K562 (cell line): Measurements from ENCODE around the gene CTBP2.

Experiments used
- HNRNPL ChIP-seq: fragments of 200-400 bp; formaldehyde crosslinking; IDR thresholded peaks from 2 replicates; pipeline ENCODE4 v1.6.1; 2017; ENCODE audit warnings: low read depth, mild to moderate bottlenecking, low read length
- POLR2A ChIP-seq: fragments of 450-650 bp; conservative IDR thresholded peaks from 2 replicates; pipeline ENCODE4 v1.6.1; 2016
- TFAM ChIP-seq: fragments of 250-450 bp; sonication (Bioruptor Pico); conservative IDR thresholded peaks from 2 replicates; pipeline ENCODE4 v1.5.0; 2021; ENCODE audit warnings: mild to moderate bottlenecking, moderate library complexity
- TF ChIP-seq, protein P1 (sequence below), 3 experiments: IDR thresholded peaks in 2 of 3; conservative IDR thresholded peaks in 1 of 3; 2 replicates each; pipeline ENCODE4 v1.5.1; 2011 to 2012; ENCODE audit warnings: low read length in 3 of 3, mild to moderate bottlenecking in 3 of 3, control low read depth in 2 of 3, improper control_type of control experiment in 1 of 3, inconsistent platforms in 1 of 3, low read depth in 1 of 3, mixed read lengths in 1 of 3, moderate library complexity in 1 of 3; ENCODE audit not compliant: insufficient read depth in 2 of 3

DNA sequence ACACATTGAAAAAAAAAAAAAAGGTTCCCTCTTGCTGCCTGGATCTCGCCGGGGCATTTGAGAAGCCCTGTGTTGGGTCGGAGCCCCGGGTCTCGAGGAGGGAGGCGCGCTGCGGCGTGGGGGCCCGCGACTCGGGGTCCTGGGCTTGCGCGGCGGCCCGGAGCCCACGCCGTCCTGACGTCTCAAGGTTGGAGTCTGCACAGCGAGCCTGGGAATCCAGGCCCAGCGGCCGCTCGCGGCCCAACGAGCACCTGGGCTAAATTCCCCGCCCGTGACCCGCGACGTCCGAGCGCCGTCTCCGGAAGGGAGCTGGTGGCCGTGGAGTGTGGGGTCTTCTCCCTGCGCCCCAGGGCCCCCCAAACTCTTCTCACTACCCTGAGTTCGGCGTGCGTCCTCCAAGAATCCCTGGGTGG lies 1.4 kb upstream of the CTBP2 start:
- no peak for TF ChIP-seq HNRNPL
- TF ChIP-seq, protein P1, sequence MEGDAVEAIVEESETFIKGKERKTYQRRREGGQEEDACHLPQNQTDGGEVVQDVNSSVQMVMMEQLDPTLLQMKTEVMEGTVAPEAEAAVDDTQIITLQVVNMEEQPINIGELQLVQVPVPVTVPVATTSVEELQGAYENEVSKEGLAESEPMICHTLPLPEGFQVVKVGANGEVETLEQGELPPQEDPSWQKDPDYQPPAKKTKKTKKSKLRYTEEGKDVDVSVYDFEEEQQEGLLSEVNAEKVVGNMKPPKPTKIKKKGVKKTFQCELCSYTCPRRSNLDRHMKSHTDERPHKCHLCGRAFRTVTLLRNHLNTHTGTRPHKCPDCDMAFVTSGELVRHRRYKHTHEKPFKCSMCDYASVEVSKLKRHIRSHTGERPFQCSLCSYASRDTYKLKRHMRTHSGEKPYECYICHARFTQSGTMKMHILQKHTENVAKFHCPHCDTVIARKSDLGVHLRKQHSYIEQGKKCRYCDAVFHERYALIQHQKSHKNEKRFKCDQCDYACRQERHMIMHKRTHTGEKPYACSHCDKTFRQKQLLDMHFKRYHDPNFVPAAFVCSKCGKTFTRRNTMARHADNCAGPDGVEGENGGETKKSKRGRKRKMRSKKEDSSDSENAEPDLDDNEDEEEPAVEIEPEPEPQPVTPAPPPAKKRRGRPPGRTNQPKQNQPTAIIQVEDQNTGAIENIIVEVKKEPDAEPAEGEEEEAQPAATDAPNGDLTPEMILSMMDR (IDR thresholded peaks at IDR 0.05 in 2 of 3, conservative IDR thresholded peaks at IDR 0.05 in 1 of 3; ENCODE audit: insufficient read depth in 2 of 3, low read depth in 1 of 3, low read length in 3 of 3) = no peak
- no peak for TF ChIP-seq TFAM (CRISPR knock-in tag)
- TF ChIP-seq POLR2A = no peak
